HEK293T (cell line): ENCODE data around the gene CHIC2.

Experiments used
- BHLHE40 ChIP-seq: fragments of 450-650 bp; IDR thresholded peaks from 2 replicates; pipeline ENCODE4 v1.6.1; 2016; ENCODE audit warnings: mild to moderate bottlenecking, moderate library complexity, borderline replicate concordance
- CTBP1 ChIP-seq: fragments of 450-650 bp; IDR thresholded peaks from 2 replicates; pipeline ENCODE4 v1.6.1; 2016; ENCODE audit warnings: borderline replicate concordance
- ELF4 ChIP-seq: fragments of 450-650 bp; IDR thresholded peaks from 2 replicates; pipeline ENCODE4 v1.6.1; 2017; ENCODE audit warnings: antibody characterized with exemption
- FOXK2 ChIP-seq: fragments of 450-650 bp; IDR thresholded peaks from 2 replicates; pipeline ENCODE4 v1.6.1; 2016; ENCODE audit warnings: mild to moderate bottlenecking
- FOXM1 ChIP-seq: fragments of 450-650 bp; IDR thresholded peaks from 2 replicates; pipeline ENCODE4 v1.6.1; 2017; ENCODE audit warnings: mild to moderate bottlenecking, borderline replicate concordance
- HDGF ChIP-seq: fragments of 450-650 bp; IDR thresholded peaks from 2 replicates; pipeline ENCODE4 v1.6.1; 2017; ENCODE audit warnings: antibody characterized with exemption, borderline replicate concordance
- LEF1 ChIP-seq: fragments of 450-650 bp; IDR thresholded peaks from 2 replicates; pipeline ENCODE4 v1.6.1; 2017; ENCODE audit warnings: mild to moderate bottlenecking, borderline replicate concordance
- NFRKB ChIP-seq: fragments of 450-650 bp; IDR thresholded peaks from 2 replicates; pipeline ENCODE4 v1.6.1; 2016; ENCODE audit warnings: mild to moderate bottlenecking, moderate library complexity
- PKNOX1 ChIP-seq: fragments of 450-650 bp; IDR thresholded peaks from 2 replicates; pipeline ENCODE4 v1.6.1; 2016
- SP1 ChIP-seq: fragments of 450-650 bp; IDR thresholded peaks from 2 replicates; pipeline ENCODE4 v1.6.1; 2017
- SUZ12 ChIP-seq: fragments of 450-650 bp; IDR thresholded peaks from 2 replicates; pipeline ENCODE4 v1.6.1; 2016; ENCODE audit warnings: mild to moderate bottlenecking
- TARDBP ChIP-seq: fragments of 450-650 bp; IDR thresholded peaks from 2 replicates; pipeline ENCODE4 v1.6.1; 2016

GRCh38 chr4:54066088-54066415, 1.6 kb upstream of the CHIC2 start:
- TF ChIP-seq ELF4 (no peak), FOXK2 (no peak), BHLHE40 (no peak), SP1 (no peak), CTBP1 (no peak), PKNOX1 (no peak), NFRKB (no peak), FOXM1 (no peak), TARDBP (no peak), LEF1 (no peak), SUZ12 (no peak), HDGF (no peak)
